H9 (cell line): ENCODE measurements around the gene SRGAP1. TPM values are rescaled to one million over a fixed set of nuclear protein-coding genes. Genes with fewer than 3 reads are reported as not detected.

Experiments
- DNase-seq: peaks from one replicate; pipeline ENCODE4 v3.0.0-alpha.2; 2017
- H2AFZ ChIP-seq: one replicate; pipeline ENCODE4 v1.6.1; 2013; ENCODE audit warnings: mild to moderate bottlenecking, low read length, control low read depth, moderate library complexity
- H2AK5ac ChIP-seq: 2 replicates; pipeline ENCODE4 v1.6.1; 2013; ENCODE audit warnings: low read length, control low read depth, mixed read lengths; ENCODE audit not compliant: insufficient read length
- H2BK120ac ChIP-seq: one replicate; pipeline ENCODE4 v1.6.1; 2013; ENCODE audit warnings: low read depth, mild to moderate bottlenecking, low read length, control low read depth, inconsistent platforms; ENCODE audit not compliant: poor library complexity, severe bottlenecking
- H2BK12ac ChIP-seq: 2 replicates; pipeline ENCODE4 v1.6.1; 2013; ENCODE audit warnings: low read length, control low read depth, mixed read lengths, low read depth; ENCODE audit not compliant: insufficient read length
- H2BK15ac ChIP-seq: 2 replicates; pipeline ENCODE4 v1.6.1; 2013; ENCODE audit warnings: low read depth, low read length, control low read depth
- H2BK20ac ChIP-seq: one replicate; pipeline ENCODE4 v1.6.1; 2013; ENCODE audit warnings: low read depth, mild to moderate bottlenecking, low read length, control low read depth, inconsistent platforms; ENCODE audit not compliant: poor library complexity, severe bottlenecking
- H2BK5ac ChIP-seq: 2 replicates; pipeline ENCODE4 v1.6.1; 2013; ENCODE audit warnings: low read length, control low read depth, mixed read lengths; ENCODE audit not compliant: insufficient read length
- H3K14ac ChIP-seq: 2 replicates; pipeline ENCODE4 v1.6.1; 2013; ENCODE audit warnings: low read length, control low read depth; ENCODE audit not compliant: insufficient read depth
- H3K18ac ChIP-seq: 2 replicates; pipeline ENCODE4 v1.6.1; 2013; ENCODE audit warnings: low read depth, mild to moderate bottlenecking, mixed read lengths, low read length, control low read depth; ENCODE audit not compliant: insufficient read length
- H3K23ac ChIP-seq: 2 replicates; pipeline ENCODE4 v1.6.1; 2013; ENCODE audit warnings: low read length, control low read depth, mixed read lengths, low read depth; ENCODE audit not compliant: insufficient read length
- H3K23me2 ChIP-seq: 2 replicates; pipeline ENCODE4 v1.6.1; 2013; ENCODE audit warnings: low read depth, mild to moderate bottlenecking, mixed read lengths, low read length, control low read depth; ENCODE audit not compliant: insufficient read length, poor library complexity, severe bottlenecking
- H3K27ac ChIP-seq: 2 replicates; pipeline ENCODE4 v1.5.1; 2013; ENCODE audit warnings: low read length, control low read depth, mixed read lengths, low read depth; ENCODE audit not compliant: insufficient read length
- H3K27me3 ChIP-seq: 2 replicates; pipeline ENCODE4 v1.6.1; 2013; ENCODE audit warnings: low read length, control low read depth, inconsistent platforms; ENCODE audit not compliant: insufficient read depth
- H3K4ac ChIP-seq: 2 replicates; pipeline ENCODE4 v1.6.1; 2013; ENCODE audit warnings: low read depth, mild to moderate bottlenecking, control low read depth, inconsistent platforms, low read length, moderate library complexity
- H3K4me1 ChIP-seq: 2 replicates; pipeline ENCODE4 v1.6.1; 2013; ENCODE audit warnings: low read length, control low read depth, inconsistent platforms; ENCODE audit not compliant: insufficient read depth
- H3K4me2 ChIP-seq: 2 replicates; pipeline ENCODE4 v1.6.1; 2013; ENCODE audit warnings: low read length, control low read depth, mixed read lengths; ENCODE audit not compliant: insufficient read length, insufficient read depth
- H3K56ac ChIP-seq: 2 replicates; pipeline ENCODE4 v1.6.1; 2013; ENCODE audit warnings: low read depth, mild to moderate bottlenecking, mixed read lengths, low read length, control low read depth; ENCODE audit not compliant: insufficient read length
- H3K79me1 ChIP-seq: 2 replicates; pipeline ENCODE4 v1.6.1; 2013; ENCODE audit warnings: low read depth, mild to moderate bottlenecking, moderate library complexity, low read length, control low read depth, inconsistent platforms; ENCODE audit not compliant: insufficient read depth, poor library complexity, severe bottlenecking
- H3K79me2 ChIP-seq: 2 replicates; pipeline ENCODE4 v1.6.1; 2013; ENCODE audit warnings: low read length, control low read depth, inconsistent platforms; ENCODE audit not compliant: insufficient read depth
- H3K9ac ChIP-seq: 2 replicates; pipeline ENCODE4 v1.6.1; 2013; ENCODE audit warnings: low read length, control low read depth, mixed read lengths; ENCODE audit not compliant: insufficient read length; ENCODE audit errors: extremely low read depth
- H3K9me3 ChIP-seq: one replicate; pipeline ENCODE4 v1.6.1; 2013; ENCODE audit warnings: low read depth, low read length, inconsistent platforms; ENCODE audit not compliant: control insufficient read depth
- H3T11ph ChIP-seq: one replicate; pipeline ENCODE4 v1.6.1; 2013; ENCODE audit warnings: mild to moderate bottlenecking, low read length, control low read depth, inconsistent platforms
- H4K20me1 ChIP-seq: one replicate; pipeline ENCODE4 v1.6.1; 2013; ENCODE audit not compliant: control insufficient read depth, insufficient read length, insufficient read depth
- H4K5ac ChIP-seq: 2 replicates; pipeline ENCODE4 v1.6.1; 2013; ENCODE audit warnings: low read depth, mild to moderate bottlenecking, mixed read lengths, low read length, control low read depth; ENCODE audit not compliant: insufficient read length
- H4K8ac ChIP-seq: replicated peaks from 2 replicates; pipeline ENCODE4 v1.6.1; 2013; ENCODE audit warnings: low read length, control low read depth, mixed read lengths, low read depth; ENCODE audit not compliant: insufficient read length
- H4K91ac ChIP-seq: 2 replicates; pipeline ENCODE4 v1.6.1; 2013; ENCODE audit warnings: low read depth, mild to moderate bottlenecking, moderate library complexity, mixed read lengths, low read length, control low read depth; ENCODE audit not compliant: insufficient read length
- H3K27ac Mint-ChIP-seq, 3 experiments: 2 replicates in 2 of 3; 3 replicates in 1 of 3; pipeline ENCODE4 v1.8.0; 2020 to 2021; ENCODE audit warnings: mixed read lengths in 3 of 3, mild to moderate bottlenecking in 1 of 3, moderate library complexity in 1 of 3
- H3K27me3 Mint-ChIP-seq: 2 replicates; pipeline ENCODE4 v1.8.0; 2021; ENCODE audit warnings: low read depth, mild to moderate bottlenecking, moderate library complexity, mixed read lengths
- H3K36me3 Mint-ChIP-seq, 3 experiments: 2 replicates in 2 of 3; 3 replicates in 1 of 3; pipeline ENCODE4 v1.8.0; 2020 to 2021; ENCODE audit warnings: low read depth in 3 of 3, mixed read lengths in 3 of 3; ENCODE audit not compliant: insufficient read depth in 1 of 3
- H3K4me1 Mint-ChIP-seq, 2 experiments: 2 replicates each; pipeline ENCODE4 v1.8.0; 2020; ENCODE audit warnings: mixed read lengths in 2 of 2
- H3K4me3 Mint-ChIP-seq, 2 experiments: 2 replicates in 1 of 2; 3 replicates in 1 of 2; pipeline ENCODE4 v1.8.0; 2020 to 2021; ENCODE audit warnings: mild to moderate bottlenecking in 2 of 2, mixed read lengths in 2 of 2, moderate library complexity in 1 of 2
- H3K9me3 Mint-ChIP-seq, 2 experiments: 2 replicates in 1 of 2; 3 replicates in 1 of 2; pipeline ENCODE4 v1.8.0; 2020; ENCODE audit warnings: mild to moderate bottlenecking in 2 of 2, mixed read lengths in 2 of 2, moderate library complexity in 1 of 2
- CTCF ChIP-seq: fragments of 200-600 bp; sonication (generic); conservative IDR thresholded peaks from 3 replicates; pipeline ENCODE4 v1.8.0; 2021; ENCODE audit warnings: antibody characterized with exemption, mild to moderate bottlenecking
- WGBS: extraction: QIAGEN DNeasy Blood & Tissue Kit; methylation state at CpG from one replicate; pipeline ENCODE4 v1.1.7; 2013; ENCODE audit warnings: missing lambda C conversion rate, low lambda C conversion rate, mixed read lengths; ENCODE audit not compliant: insufficient read length; ENCODE audit errors: extremely low coverage; 5-methylcytosine and 5-hydroxymethylcytosine counted together
- total RNA-seq: library from RNA; stranded (reverse); gene quantifications from 2 replicates; pipeline ENCODE4 v1.2.1, GENCODE V29; 2021

Gene SRGAP1
- total RNA-seq, 1 experiment from 2014 or later = 4.8 TPM

- H2BK20ac ChIP-seq = no peak overlapping the region
- H3K4me2 ChIP-seq = no peak overlapping the region
- H3K9me3 ChIP-seq = no peaks in the 10 kb centered on the region
- no peak overlapping the region for H3T11ph ChIP-seq
- H4K8ac ChIP-seq = no peak overlapping the region
- H3K79me1 ChIP-seq = no peaks in the 10 kb centered on the region
- H4K91ac ChIP-seq = no peak overlapping the region
- no peak for TF ChIP-seq CTCF
- H2AK5ac ChIP-seq = no peak overlapping the region
- WGBS = no CpG with 5 or more reads among the region's 2 CpGs
- H3K4me1 Mint-ChIP-seq = no peaks in the 10 kb centered on the region
- no peak overlapping the region for H2BK120ac ChIP-seq
- no peak overlapping the region for H3K14ac ChIP-seq
- H3K27me3 ChIP-seq = no peaks in the 10 kb centered on the region
- H3K27me3 Mint-ChIP-seq = no peaks in the 10 kb centered on the region
- H3K9me3 Mint-ChIP-seq = no peaks in the 10 kb centered on the region
- no peak overlapping the region for H3K4ac ChIP-seq
- H3K23ac ChIP-seq = no peak overlapping the region
- no peaks in the 10 kb centered on the region for H3K79me2 ChIP-seq
- H4K20me1 ChIP-seq = no peaks in the 10 kb centered on the region
- H2BK12ac ChIP-seq = no peak overlapping the region
- H3K27ac Mint-ChIP-seq = no peak overlapping the region
- H2BK5ac ChIP-seq = no peak overlapping the region
- H3K23me2 ChIP-seq = no peaks in the 10 kb centered on the region
- no peak overlapping the region for H3K18ac ChIP-seq
- H3K27ac ChIP-seq = no peak overlapping the region
- no peak overlapping the region for H4K5ac ChIP-seq
- no peaks in the 10 kb centered on the region for H3K36me3 Mint-ChIP-seq
- H2BK15ac ChIP-seq = no peak overlapping the region
- H3K56ac ChIP-seq = no peak overlapping the region
- no peak overlapping the region for H2AFZ ChIP-seq
- no peak for DNase-seq
- no peak overlapping the region for H3K9ac ChIP-seq
- no peaks in the 10 kb centered on the region for H3K4me1 ChIP-seq
- H3K4me3 Mint-ChIP-seq = no peak overlapping the region
These were observed 315.7 kb downstream of the SRGAP1 start for GRCh38 chr12:64160021-64160710.
